ENCODE data around the gene PDIA5. TPM values are rescaled to one million over a fixed set of nuclear protein-coding genes. Genes with fewer than 3 reads are reported as not detected.

PDIA5 gene
- total RNA-seq, 1 experiment from 2014 or later: 28.6 TPM

DNA sequence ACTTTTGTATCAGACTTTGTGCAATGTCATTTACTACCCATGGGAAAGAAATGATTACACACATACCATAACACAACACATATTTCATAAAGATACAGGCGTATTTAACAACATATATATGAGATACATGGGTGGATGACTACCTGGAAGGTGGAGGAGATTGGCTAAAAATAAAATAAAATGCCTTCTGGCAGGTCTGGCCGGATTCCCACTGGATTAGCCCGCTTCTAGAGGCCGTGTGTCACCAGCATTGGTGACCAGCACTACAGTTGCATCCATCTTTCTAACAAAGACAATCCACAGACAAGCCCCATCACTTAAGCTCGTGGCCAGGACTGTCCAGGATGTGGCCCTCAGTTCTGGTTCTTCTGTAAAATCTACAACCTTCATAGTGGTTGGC is 114.0 kb downstream of the PDIA5 start:
- no TSS peak for BruUV-seq (replicated peaks)
- no peaks in the 10 kb centered on the region for H3K9me3 ChIP-seq (ENCODE audit: low read depth, low read length, poor library complexity, severe bottlenecking)
- ChIA-PET CTCF (no interaction called here), POLR2A (ENCODE audit: low non-redundant PET) (no interaction called here)
- no peak overlapping the region for H3K27ac ChIP-seq (ENCODE audit: low read depth, low read length, poor library complexity, severe bottlenecking)
- TF ChIP-seq, protein P1, sequence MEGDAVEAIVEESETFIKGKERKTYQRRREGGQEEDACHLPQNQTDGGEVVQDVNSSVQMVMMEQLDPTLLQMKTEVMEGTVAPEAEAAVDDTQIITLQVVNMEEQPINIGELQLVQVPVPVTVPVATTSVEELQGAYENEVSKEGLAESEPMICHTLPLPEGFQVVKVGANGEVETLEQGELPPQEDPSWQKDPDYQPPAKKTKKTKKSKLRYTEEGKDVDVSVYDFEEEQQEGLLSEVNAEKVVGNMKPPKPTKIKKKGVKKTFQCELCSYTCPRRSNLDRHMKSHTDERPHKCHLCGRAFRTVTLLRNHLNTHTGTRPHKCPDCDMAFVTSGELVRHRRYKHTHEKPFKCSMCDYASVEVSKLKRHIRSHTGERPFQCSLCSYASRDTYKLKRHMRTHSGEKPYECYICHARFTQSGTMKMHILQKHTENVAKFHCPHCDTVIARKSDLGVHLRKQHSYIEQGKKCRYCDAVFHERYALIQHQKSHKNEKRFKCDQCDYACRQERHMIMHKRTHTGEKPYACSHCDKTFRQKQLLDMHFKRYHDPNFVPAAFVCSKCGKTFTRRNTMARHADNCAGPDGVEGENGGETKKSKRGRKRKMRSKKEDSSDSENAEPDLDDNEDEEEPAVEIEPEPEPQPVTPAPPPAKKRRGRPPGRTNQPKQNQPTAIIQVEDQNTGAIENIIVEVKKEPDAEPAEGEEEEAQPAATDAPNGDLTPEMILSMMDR (conservative IDR thresholded peaks at IDR 0.05; ENCODE audit: low read depth, low read length): no peak
- H3K27me3 ChIP-seq (replicated peaks; ENCODE audit: insufficient read depth, low read depth, low read length, poor library complexity): no peaks in the 10 kb centered on the region
- H3K4me3 ChIP-seq (ENCODE audit: low read depth, low read length, poor library complexity, severe bottlenecking): no peak overlapping the region
- intact Hi-C loops (cut with micrococcal nuclease; ENCODE audit: unreplicated experiment): no loop called here
- DNase-seq (ENCODE audit: low spot score): no peak
- no peaks in the 10 kb centered on the region for H3K36me3 ChIP-seq (ENCODE audit: insufficient read depth, low read length, poor library complexity, severe bottlenecking)
- H3K4me1 ChIP-seq (ENCODE audit: insufficient read depth, low read length, poor library complexity, severe bottlenecking): no peaks in the 10 kb centered on the region

DNA sequence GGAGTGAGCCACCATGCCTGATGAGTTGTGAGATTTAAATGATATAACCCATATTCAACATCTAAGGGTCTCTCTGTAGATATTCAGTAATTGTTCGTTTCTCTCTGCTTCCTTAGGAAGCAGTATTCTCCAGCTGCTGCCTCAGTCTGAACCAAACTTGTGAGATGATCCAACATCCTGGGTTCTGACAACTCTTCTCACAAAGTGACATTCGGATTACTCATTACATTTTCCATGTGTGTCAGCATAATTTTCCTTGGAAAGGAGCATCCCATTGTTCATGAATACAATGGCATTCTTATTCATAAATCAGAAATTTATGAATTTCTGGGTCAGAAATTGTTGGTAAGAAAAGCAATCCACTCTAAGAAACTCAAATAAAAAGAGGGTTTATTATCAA is 119.9 kb downstream of the PDIA5 start:
- CTCF ChIA-PET: no interaction called here
- intact Hi-C loops (cut with micrococcal nuclease; ENCODE audit: unreplicated experiment): no loop called here

DNA sequence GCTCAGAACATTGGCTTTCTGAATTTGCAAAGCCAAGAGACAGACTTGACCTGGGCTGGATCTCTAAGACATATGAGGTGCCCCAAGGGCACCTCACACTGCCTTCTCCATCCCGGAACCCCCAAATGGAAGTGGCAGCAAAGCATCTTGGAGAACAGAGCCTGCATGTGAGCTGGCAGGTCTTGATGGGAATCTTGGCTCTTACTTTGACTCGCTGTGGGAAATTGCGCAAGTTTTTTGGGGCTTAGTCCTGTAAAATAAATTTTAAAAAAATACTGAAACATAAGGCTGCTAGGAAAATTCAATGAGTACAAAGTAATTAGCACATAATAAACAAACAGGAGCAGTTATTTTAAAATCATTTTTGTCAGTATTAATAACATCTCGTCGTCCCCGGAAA is 121.2 kb downstream of the PDIA5 start:
- no peak for DNase-seq (ENCODE audit: low spot score)
- Histone ChIP-seq H3K27ac (ENCODE audit: low read depth, low read length, poor library complexity, severe bottlenecking) (no peak overlapping the region), H3K36me3 (ENCODE audit: insufficient read depth, low read length, poor library complexity, severe bottlenecking) (no peaks in the 10 kb centered on the region), H3K27me3 (replicated peaks; ENCODE audit: insufficient read depth, low read depth, low read length, poor library complexity) (no peaks in the 10 kb centered on the region), H3K9me3 (ENCODE audit: low read depth, low read length, poor library complexity, severe bottlenecking) (no peaks in the 10 kb centered on the region), H3K4me3 (ENCODE audit: low read depth, low read length, poor library complexity, severe bottlenecking) (no peak overlapping the region), H3K4me1 (ENCODE audit: insufficient read depth, low read length, poor library complexity, severe bottlenecking) (no peaks in the 10 kb centered on the region)
- POLR2A ChIA-PET (ENCODE audit: low non-redundant PET): no interaction called here
- CTCF ChIA-PET: no interaction called here
- TF ChIP-seq, protein P1 (conservative IDR thresholded peaks at IDR 0.05; ENCODE audit: low read depth, low read length): no peak
- no peak for TF ChIP-seq EZH2 (IDR thresholded peaks at IDR 0.05; ENCODE audit: borderline replicate concordance, low read depth, low read length, poor library complexity, severe bottlenecking)
- no TSS peak for BruUV-seq (replicated peaks)
- intact Hi-C loops (cut with micrococcal nuclease; ENCODE audit: unreplicated experiment): no loop called here

More for the DNA sequence above, 119.9 kb downstream of the PDIA5 start:
- BruUV-seq (replicated peaks): no TSS peak
- Histone ChIP-seq H3K4me1 (ENCODE audit: insufficient read depth, low read length, poor library complexity, severe bottlenecking) (no peaks in the 10 kb centered on the region), H3K36me3 (ENCODE audit: insufficient read depth, low read length, poor library complexity, severe bottlenecking) (no peaks in the 10 kb centered on the region), H3K27ac (ENCODE audit: low read depth, low read length, poor library complexity, severe bottlenecking) (no peak overlapping the region), H3K9me3 (ENCODE audit: low read depth, low read length, poor library complexity, severe bottlenecking) (no peaks in the 10 kb centered on the region), H3K27me3 (replicated peaks; ENCODE audit: insufficient read depth, low read depth, low read length, poor library complexity) (no peaks in the 10 kb centered on the region), H3K4me3 (ENCODE audit: low read depth, low read length, poor library complexity, severe bottlenecking) (no peak overlapping the region)
- TF ChIP-seq, protein P1 (conservative IDR thresholded peaks at IDR 0.05; ENCODE audit: low read depth, low read length): no peak
- TF ChIP-seq EZH2 (IDR thresholded peaks at IDR 0.05; ENCODE audit: borderline replicate concordance, low read depth, low read length, poor library complexity, severe bottlenecking): no peak
- POLR2A ChIA-PET (ENCODE audit: low non-redundant PET): no interaction called here
- DNase-seq (ENCODE audit: low spot score): no peak

All from A673 (cell line).